Trophoblast cell (in vitro differentiated cells and primary cell): ENCODE data around the gene GLIS1.
A peak's percentile ranks its signal among the peaks of the same experiment; 100 is the strongest.

Experiments
- DNase-seq, 2 donors: peaks; one replicate each; pipeline ENCODE4 v3.0.0-alpha.2; 2016
- H2AFZ ChIP-seq: 2 replicates; pipeline ENCODE4 v1.6.1; 2013; ENCODE audit warnings: low read length, moderate library complexity, mild to moderate bottlenecking; ENCODE audit not compliant: insufficient read depth, poor library complexity
- H2AK5ac ChIP-seq: 2 replicates; pipeline ENCODE4 v1.6.1; 2013; ENCODE audit warnings: mild to moderate bottlenecking, low read length
- H2BK120ac ChIP-seq: 2 replicates; pipeline ENCODE4 v1.6.1; 2013; ENCODE audit warnings: low read length, mild to moderate bottlenecking, moderate library complexity; ENCODE audit not compliant: insufficient read depth, poor library complexity
- H2BK12ac ChIP-seq: 2 replicates; pipeline ENCODE4 v1.6.1; 2013; ENCODE audit warnings: mild to moderate bottlenecking, low read length, moderate library complexity
- H2BK5ac ChIP-seq: 2 replicates; pipeline ENCODE4 v1.6.1; 2013; ENCODE audit warnings: low read length, low read depth, moderate library complexity, mild to moderate bottlenecking; ENCODE audit not compliant: poor library complexity
- H3K14ac ChIP-seq: 2 replicates; pipeline ENCODE4 v1.6.1; 2013; ENCODE audit warnings: mild to moderate bottlenecking, low read length
- H3K18ac ChIP-seq: 2 replicates; pipeline ENCODE4 v1.6.1; 2013; ENCODE audit warnings: mild to moderate bottlenecking, low read length
- H3K23ac ChIP-seq: 2 replicates; pipeline ENCODE4 v1.6.1; 2013; ENCODE audit warnings: low read length
- H3K27ac ChIP-seq: 2 replicates; pipeline ENCODE4 v1.5.1; 2013; ENCODE audit warnings: low read depth, mild to moderate bottlenecking, inconsistent platforms, low read length, moderate library complexity
- H3K27me3 ChIP-seq: 2 replicates; pipeline ENCODE4 v1.6.1; 2013; ENCODE audit warnings: inconsistent platforms, mild to moderate bottlenecking, low read length, moderate library complexity; ENCODE audit not compliant: insufficient read depth
- H3K36me3 ChIP-seq, 2 experiments: 1 replicate in 1 of 2; 2 replicates in 1 of 2; pipeline ENCODE4 v1.6.1; 2013; ENCODE audit warnings: low read length in 2 of 2, mild to moderate bottlenecking in 2 of 2, moderate library complexity in 1 of 2; ENCODE audit not compliant: insufficient read depth in 2 of 2, control insufficient read depth in 1 of 2
- H3K4ac ChIP-seq: 2 replicates; pipeline ENCODE4 v1.6.1; 2013; ENCODE audit warnings: low read depth, mild to moderate bottlenecking, low read length, moderate library complexity
- H3K4me1 ChIP-seq, 2 experiments: 1 replicate in 1 of 2; 2 replicates in 1 of 2; pipeline ENCODE4 v1.6.1; 2013; ENCODE audit warnings: low read length in 2 of 2, mild to moderate bottlenecking in 2 of 2, moderate library complexity in 1 of 2; ENCODE audit not compliant: insufficient read depth in 2 of 2, control insufficient read depth in 1 of 2
- H3K4me2 ChIP-seq: 2 replicates; pipeline ENCODE4 v1.6.1; 2013; ENCODE audit warnings: inconsistent platforms, mild to moderate bottlenecking, low read length, moderate library complexity
- H3K4me3 ChIP-seq: 2 replicates; pipeline ENCODE4 v1.5.1; 2013; ENCODE audit warnings: mild to moderate bottlenecking, low read depth, low read length, inconsistent platforms
- H3K79me1 ChIP-seq: one replicate; pipeline ENCODE4 v1.6.1; 2013; ENCODE audit warnings: low read length
- H3K79me2 ChIP-seq: 2 replicates; pipeline ENCODE4 v1.6.1; 2013; ENCODE audit warnings: low read length, mild to moderate bottlenecking; ENCODE audit not compliant: control insufficient read depth, insufficient read depth, poor library complexity
- H3K9ac ChIP-seq: 2 replicates; pipeline ENCODE4 v1.6.1; 2013; ENCODE audit warnings: mild to moderate bottlenecking, low read length
- H3K9me3 ChIP-seq: 2 replicates; pipeline ENCODE4 v1.6.1; 2013; ENCODE audit warnings: low read depth, mild to moderate bottlenecking, control low read depth, inconsistent platforms, low read length; ENCODE audit not compliant: insufficient read depth
- H4K12ac ChIP-seq: 2 replicates; pipeline ENCODE4 v1.6.1; 2013; ENCODE audit warnings: low read depth, mild to moderate bottlenecking, low read length, moderate library complexity
- H4K8ac ChIP-seq: 2 replicates; pipeline ENCODE4 v1.6.1; 2013; ENCODE audit warnings: low read depth, mild to moderate bottlenecking, low read length, moderate library complexity
- H4K91ac ChIP-seq: one replicate; pipeline ENCODE4 v1.6.1; 2013; ENCODE audit warnings: low read depth, mild to moderate bottlenecking, low read length, moderate library complexity
- WGBS: extraction: QIAGEN DNeasy Blood & Tissue Kit; methylation state at CpG from one replicate; pipeline ENCODE4 v1.1.7; 2013; ENCODE audit warnings: missing lambda C conversion rate; ENCODE audit not compliant: insufficient read length, insufficient coverage; ENCODE audit errors: extremely low coverage; 5-methylcytosine and 5-hydroxymethylcytosine counted together

GLIS1 gene

DNA sequence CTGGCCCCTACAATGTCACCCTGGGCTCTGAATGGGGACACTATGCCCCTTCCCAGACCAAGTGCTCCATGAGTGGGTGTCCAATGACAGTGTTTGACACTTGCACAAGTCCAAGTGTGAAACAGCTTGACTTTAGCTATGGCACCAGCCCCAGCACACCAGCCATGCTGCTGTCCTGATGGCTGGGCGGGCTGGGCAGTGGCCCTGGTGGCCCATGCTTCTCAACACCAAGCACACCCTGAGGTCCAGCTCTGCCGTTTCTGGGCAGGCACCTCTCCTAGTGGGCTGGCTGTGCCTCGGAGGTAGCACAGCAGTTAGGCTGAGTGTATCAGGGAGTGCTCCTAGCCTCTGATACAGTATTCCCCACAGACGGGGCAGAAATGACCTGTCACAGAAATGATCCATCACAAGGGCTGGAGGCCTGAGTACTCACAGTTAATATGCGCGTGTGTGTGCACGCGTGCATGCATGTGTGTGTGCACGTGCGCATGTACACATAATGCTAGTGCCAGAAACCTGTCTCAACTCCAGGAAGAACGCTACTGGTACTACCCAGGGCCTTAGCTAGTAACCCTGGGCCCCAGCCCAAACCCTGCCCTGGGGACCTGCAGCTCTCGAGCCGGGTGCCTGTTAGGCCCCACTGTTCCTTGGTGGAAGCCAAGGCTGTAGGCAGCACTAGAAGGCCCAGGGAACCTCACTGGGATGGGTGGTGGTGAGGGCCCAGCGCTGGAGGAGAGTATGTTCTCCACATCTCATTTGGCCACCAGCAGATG lies 145.8 kb downstream of the GLIS1 start:
- Histone ChIP-seq H3K4me1 (no peaks in the 10 kb centered on the region), H3K4me2 (no peak overlapping the region), H3K4ac (no peak overlapping the region), H3K27ac (no peak overlapping the region), H3K23ac (no peak overlapping the region), H3K14ac (no peak overlapping the region), H2BK12ac (no peak overlapping the region), H3K79me1 (no peaks in the 10 kb centered on the region), H2AFZ (no peak overlapping the region), H4K8ac (no peak overlapping the region), H3K18ac (no peak overlapping the region), H4K12ac (no peak overlapping the region), H3K79me2 (no peaks in the 10 kb centered on the region), H3K9me3 (no peaks in the 10 kb centered on the region), H3K27me3 (no peaks in the 10 kb centered on the region), H3K36me3 (no peaks in the 10 kb centered on the region), H3K4me3 (no peak overlapping the region), H2BK5ac (no peak overlapping the region), H2BK120ac (no peak overlapping the region), H3K9ac (no peak overlapping the region), H4K91ac (no peak overlapping the region), H2AK5ac (no peak overlapping the region)
- no peak for DNase-seq
- WGBS, result no CpG with 5 or more reads among the region's 14 CpGs

DNA sequence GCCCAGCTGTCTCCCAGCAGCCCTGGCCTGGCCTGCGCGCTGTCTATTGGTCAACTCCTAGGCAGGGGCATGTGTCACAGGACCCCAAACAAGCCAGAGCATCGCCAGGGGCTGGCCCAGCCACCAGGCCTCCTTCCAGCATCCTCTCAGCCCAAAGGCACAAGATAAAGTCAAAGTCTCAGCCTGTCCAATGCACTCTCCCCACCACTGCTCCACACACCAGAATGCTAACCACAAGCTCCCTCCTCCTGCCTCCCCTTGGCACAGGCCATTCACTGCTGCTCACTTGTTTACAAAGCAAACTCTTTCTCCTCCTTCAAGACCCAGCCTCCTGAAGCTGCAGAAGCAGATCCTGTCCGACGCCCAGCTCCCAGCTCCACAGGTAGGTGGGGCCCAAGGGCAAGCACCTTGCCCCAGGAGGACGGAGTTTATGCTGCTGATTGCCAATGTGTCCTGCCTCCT lies 146.4 kb downstream of the GLIS1 start:
- no CpG with 5 or more reads among the region's 6 CpGs for WGBS
- no peak overlapping the region for H3K4me3 ChIP-seq
- peak in 1 of 2 donors; percentile 1 for DNase-seq

DNA sequence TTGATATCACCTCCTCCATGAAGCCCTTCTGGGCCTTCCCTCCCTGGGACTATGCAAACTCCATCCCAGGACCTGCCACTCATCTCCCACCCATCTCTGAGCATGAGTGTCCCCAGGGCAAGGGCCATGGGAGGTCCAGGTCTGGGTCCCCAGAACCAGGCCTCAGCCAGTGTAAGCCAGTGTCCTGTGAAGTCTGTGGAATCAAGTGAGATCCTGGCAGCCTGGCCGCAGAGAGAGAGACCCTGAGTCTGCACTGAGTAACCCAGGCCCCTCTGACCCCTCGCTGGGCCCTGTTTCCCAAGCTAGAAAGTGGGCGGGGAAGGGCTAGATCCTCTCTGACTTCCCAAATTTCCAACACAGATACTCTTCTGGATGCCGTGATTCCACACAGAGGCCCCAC lies 147.0 kb downstream of the GLIS1 start:
- no peaks in the 10 kb centered on the region for H3K79me2 ChIP-seq

More for the DNA sequence above, 146.4 kb downstream of the GLIS1 start:
- Histone ChIP-seq H2AFZ (no peak overlapping the region), H3K4me2 (no peak overlapping the region), H3K27ac (no peak overlapping the region), H3K9me3 (no peaks in the 10 kb centered on the region), H3K4ac (no peak overlapping the region), H2BK12ac (no peak overlapping the region), H3K36me3 (no peaks in the 10 kb centered on the region), H3K14ac (no peak overlapping the region), H3K4me1 (no peaks in the 10 kb centered on the region), H3K23ac (no peak overlapping the region), H3K79me2 (no peaks in the 10 kb centered on the region), H3K18ac (no peak overlapping the region), H4K91ac (no peak overlapping the region), H3K9ac (no peak overlapping the region), H4K8ac (no peak overlapping the region), H3K79me1 (no peaks in the 10 kb centered on the region), H2BK120ac (no peak overlapping the region), H2AK5ac (no peak overlapping the region), H2BK5ac (no peak overlapping the region), H3K27me3 (no peaks in the 10 kb centered on the region), H4K12ac (no peak overlapping the region)

DNA sequence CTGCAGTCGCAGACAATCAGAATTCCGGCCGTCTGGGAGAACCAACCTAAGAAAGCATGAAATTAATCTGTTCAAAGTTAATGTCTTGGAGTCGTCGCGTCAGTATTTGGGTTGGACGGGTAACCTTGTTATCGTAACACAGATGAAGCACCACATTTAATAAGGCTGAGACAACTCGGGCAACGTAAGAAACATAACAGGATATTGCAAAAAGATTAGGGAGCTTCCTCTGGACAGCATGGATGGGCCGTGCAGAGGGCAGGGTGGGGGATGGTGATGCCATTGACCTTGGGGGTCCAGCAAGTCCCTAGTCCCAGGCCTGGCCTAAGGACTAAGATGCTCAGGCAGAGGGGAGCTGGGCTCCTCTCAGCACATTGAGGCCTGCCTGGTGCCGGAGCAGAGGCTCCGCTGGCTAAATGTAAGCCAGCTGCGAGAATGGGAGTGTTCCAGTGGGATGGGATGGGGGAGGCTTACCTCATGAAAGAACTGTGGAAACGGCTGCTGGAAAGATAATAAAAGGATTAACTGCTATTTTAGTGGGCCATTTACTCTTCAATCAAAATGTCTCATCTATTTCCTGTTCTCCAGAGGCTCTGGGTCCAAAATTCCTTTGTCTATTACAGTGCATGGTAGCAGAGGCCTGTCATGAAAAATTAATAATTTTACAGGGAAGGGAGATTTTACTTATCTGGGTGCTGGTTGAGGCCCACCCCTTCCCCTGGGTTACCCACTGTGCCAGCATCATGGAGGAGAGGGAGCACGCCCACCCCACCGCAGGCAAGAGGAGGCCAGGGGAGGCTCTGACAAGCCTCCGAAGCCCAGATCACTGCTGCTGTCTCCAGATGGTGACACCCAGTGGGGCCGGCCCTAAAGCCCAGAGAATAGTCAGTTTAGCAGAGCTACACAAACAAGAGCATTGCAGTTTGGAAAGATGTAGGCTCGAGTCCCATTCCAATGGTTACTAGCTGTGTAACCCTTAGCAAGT lies 148.1 kb downstream of the GLIS1 start:
- Histone ChIP-seq H3K23ac (no peak overlapping the region), H3K79me1 (no peaks in the 10 kb centered on the region)

More for the DNA sequence above, 147.0 kb downstream of the GLIS1 start:
- H3K9ac ChIP-seq, result no peak overlapping the region
- no peaks in the 10 kb centered on the region for H3K27me3 ChIP-seq
- no peak overlapping the region for H2BK12ac ChIP-seq
- H3K4ac ChIP-seq, result no peak overlapping the region
- H3K9me3 ChIP-seq, result no peaks in the 10 kb centered on the region
- no peak overlapping the region for H4K8ac ChIP-seq
- WGBS, result no CpG with 5 or more reads among the region's 4 CpGs
- H3K4me3 ChIP-seq, result no peak overlapping the region
- no peak overlapping the region for H3K18ac ChIP-seq
- no peak for DNase-seq
- no peak overlapping the region for H3K14ac ChIP-seq
- H3K23ac ChIP-seq, result no peak overlapping the region
- H2BK5ac ChIP-seq, result no peak overlapping the region
- no peaks in the 10 kb centered on the region for H3K79me1 ChIP-seq
- H3K27ac ChIP-seq, result no peak overlapping the region
- H3K4me2 ChIP-seq, result no peak overlapping the region
- no peak overlapping the region for H4K91ac ChIP-seq
- no peak overlapping the region for H4K12ac ChIP-seq
- no peak overlapping the region for H2BK120ac ChIP-seq
- H3K36me3 ChIP-seq, result no peaks in the 10 kb centered on the region
- H3K4me1 ChIP-seq, result no peaks in the 10 kb centered on the region
- no peak overlapping the region for H2AFZ ChIP-seq
- H2AK5ac ChIP-seq, result no peak overlapping the region

More for the DNA sequence above, 148.1 kb downstream of the GLIS1 start:
- no peaks in the 10 kb centered on the region for H3K27me3 ChIP-seq
- H3K79me2 ChIP-seq, result no peaks in the 10 kb centered on the region
- no peak for DNase-seq
- H3K27ac ChIP-seq, result no peak overlapping the region
- no peak overlapping the region for H2BK5ac ChIP-seq
- H2AK5ac ChIP-seq, result no peak overlapping the region
- H3K4me1 ChIP-seq, result peaks cover 3% of the 10 kb centered on the region in 2 experiments
- H3K36me3 ChIP-seq, result no peaks in the 10 kb centered on the region
- no peak overlapping the region for H4K12ac ChIP-seq
- H3K4me2 ChIP-seq, result no peak overlapping the region
- no peak overlapping the region for H3K14ac ChIP-seq
- no peak overlapping the region for H3K18ac ChIP-seq
- no peak overlapping the region for H2AFZ ChIP-seq
- no peak overlapping the region for H4K8ac ChIP-seq
- no peak overlapping the region for H3K4me3 ChIP-seq
- H3K4ac ChIP-seq, result no peak overlapping the region
- H2BK12ac ChIP-seq, result no peak overlapping the region
- H3K9ac ChIP-seq, result no peak overlapping the region
- H4K91ac ChIP-seq, result no peak overlapping the region
- WGBS, result no CpG with 5 or more reads among the region's 20 CpGs
- no peak overlapping the region for H2BK120ac ChIP-seq
- H3K9me3 ChIP-seq, result no peaks in the 10 kb centered on the region
